ENCODE data around the gene SNX9. TPM values are rescaled to one million over a fixed set of nuclear protein-coding genes. Genes with fewer than 3 reads are reported as not detected.

Gene SNX9
- polyA plus RNA-seq, 2 of the 4 experiments (the other 2 are of a cell fraction) = 13.9 to 29.8 TPM

DNA sequence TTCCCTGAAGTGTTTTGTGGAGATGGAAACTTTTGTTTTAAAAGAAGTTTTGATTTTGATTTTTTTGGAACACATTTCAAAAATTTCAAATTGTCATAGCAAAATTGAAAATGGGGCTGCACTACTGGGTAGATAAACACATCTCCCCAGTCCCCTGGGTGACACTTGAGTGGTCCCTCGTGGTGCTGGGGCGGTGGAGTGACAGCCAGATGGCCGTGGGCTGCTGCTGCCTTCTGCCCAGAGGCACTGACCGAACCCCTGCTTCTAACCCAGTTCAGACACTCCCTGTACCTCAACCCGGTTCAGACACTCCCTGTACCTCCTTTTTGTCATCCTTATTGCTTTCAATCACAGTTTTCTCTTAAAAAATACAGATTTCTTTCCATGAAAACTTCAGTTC, 88.7 kb downstream of the SNX9 start:
- 85% methylated on average over 5 of the region's 5 CpGs for WGBS (ENCODE audit: missing lambda C conversion rate)
- no peaks in the 10 kb centered on the region for H3K9me3 ChIP-seq
- CTCF ChIA-PET = interaction anchor here (2.4 kb wide), 1 partner anchor 160 kb away, joined by 5 read pairs; no protein-coding TSS in a partner anchor
- FAIRE-seq = no peak
- no peak overlapping the region for H3K4me2 ChIP-seq
- no peak for DNase-seq (ENCODE audit: low read depth in 1 of 2, low spot score in 1 of 2)
- no peaks in the 10 kb centered on the region for H3K4me1 ChIP-seq
- TF ChIP-seq MYC (IDR thresholded peaks at IDR 0.05; ENCODE audit: borderline replicate concordance, low read length) = no peak
- TF ChIP-seq NPAS2 (CRISPR knock-in tag; IDR thresholded peaks at IDR 0.05; ENCODE audit: borderline replicate concordance) = no peak
- TF ChIP-seq SMC3 (IDR thresholded peaks at IDR 0.05) = no peak
- TF ChIP-seq MAZ (IDR thresholded peaks at IDR 0.05; ENCODE audit: borderline replicate concordance, low read depth, low read length) = no peak
- TF ChIP-seq RNF2 (IDR thresholded peaks at IDR 0.05; ENCODE audit: borderline replicate concordance, low read depth) = no peak
- TF ChIP-seq, protein P1, sequence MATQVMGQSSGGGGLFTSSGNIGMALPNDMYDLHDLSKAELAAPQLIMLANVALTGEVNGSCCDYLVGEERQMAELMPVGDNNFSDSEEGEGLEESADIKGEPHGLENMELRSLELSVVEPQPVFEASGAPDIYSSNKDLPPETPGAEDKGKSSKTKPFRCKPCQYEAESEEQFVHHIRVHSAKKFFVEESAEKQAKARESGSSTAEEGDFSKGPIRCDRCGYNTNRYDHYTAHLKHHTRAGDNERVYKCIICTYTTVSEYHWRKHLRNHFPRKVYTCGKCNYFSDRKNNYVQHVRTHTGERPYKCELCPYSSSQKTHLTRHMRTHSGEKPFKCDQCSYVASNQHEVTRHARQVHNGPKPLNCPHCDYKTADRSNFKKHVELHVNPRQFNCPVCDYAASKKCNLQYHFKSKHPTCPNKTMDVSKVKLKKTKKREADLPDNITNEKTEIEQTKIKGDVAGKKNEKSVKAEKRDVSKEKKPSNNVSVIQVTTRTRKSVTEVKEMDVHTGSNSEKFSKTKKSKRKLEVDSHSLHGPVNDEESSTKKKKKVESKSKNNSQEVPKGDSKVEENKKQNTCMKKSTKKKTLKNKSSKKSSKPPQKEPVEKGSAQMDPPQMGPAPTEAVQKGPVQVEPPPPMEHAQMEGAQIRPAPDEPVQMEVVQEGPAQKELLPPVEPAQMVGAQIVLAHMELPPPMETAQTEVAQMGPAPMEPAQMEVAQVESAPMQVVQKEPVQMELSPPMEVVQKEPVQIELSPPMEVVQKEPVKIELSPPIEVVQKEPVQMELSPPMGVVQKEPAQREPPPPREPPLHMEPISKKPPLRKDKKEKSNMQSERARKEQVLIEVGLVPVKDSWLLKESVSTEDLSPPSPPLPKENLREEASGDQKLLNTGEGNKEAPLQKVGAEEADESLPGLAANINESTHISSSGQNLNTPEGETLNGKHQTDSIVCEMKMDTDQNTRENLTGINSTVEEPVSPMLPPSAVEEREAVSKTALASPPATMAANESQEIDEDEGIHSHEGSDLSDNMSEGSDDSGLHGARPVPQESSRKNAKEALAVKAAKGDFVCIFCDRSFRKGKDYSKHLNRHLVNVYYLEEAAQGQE (IDR thresholded peaks at IDR 0.05) = no peak
- TF ChIP-seq ZFP36 (IDR thresholded peaks at IDR 0.05; ENCODE audit: borderline replicate concordance, partially characterized antibody) = no peak
- TF ChIP-seq ELK1 (IDR thresholded peaks at IDR 0.05; ENCODE audit: low read depth, low read length) = no peak
- TF ChIP-seq HEYL (CRISPR knock-in tag; IDR thresholded peaks at IDR 0.05) = no peak
- no peak overlapping the region for H3K4me3 ChIP-seq
- ATAC-seq = no peak
- no peak overlapping the region for H3K27ac ChIP-seq
- POLR2A ChIA-PET = no interaction called here

DNA sequence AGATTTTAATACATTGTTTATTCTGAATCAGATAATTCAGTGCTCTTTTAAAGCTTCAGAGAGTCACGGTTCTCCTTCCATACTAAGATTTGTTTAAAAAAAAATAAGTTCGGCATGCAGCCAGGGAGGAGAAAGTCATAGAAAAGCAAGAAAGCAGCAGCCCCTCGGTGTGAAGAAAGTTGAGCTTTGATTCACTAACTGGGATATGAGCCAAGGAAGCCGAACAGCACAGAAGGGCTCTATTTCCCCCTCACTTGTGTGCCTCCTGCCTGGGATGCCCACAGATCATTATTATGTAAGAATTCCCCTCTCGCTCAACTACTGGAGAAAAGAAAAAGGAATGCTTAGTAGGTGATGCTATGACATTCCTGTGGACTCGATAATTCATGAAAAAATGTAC, 89.3 kb downstream of the SNX9 start:
- 66% methylated on average over 6 of the region's 6 CpGs for WGBS (ENCODE audit: missing lambda C conversion rate)
- no peaks in the 10 kb centered on the region for H3K9me3 ChIP-seq
- POLR2A ChIA-PET = no interaction called here

More for the DNA sequence above, 89.3 kb downstream of the SNX9 start:
- Histone ChIP-seq H3K27ac (no peak overlapping the region), H3K4me1 (no peaks in the 10 kb centered on the region), H3K4me3 (no peak overlapping the region), H3K4me2 (no peak overlapping the region)
- CTCF ChIA-PET = interaction anchor here (2.4 kb wide), 1 partner anchor 160 kb away, joined by 5 read pairs; no protein-coding TSS in a partner anchor
- no peak for FAIRE-seq
- no peak for ATAC-seq
- DNase-seq (ENCODE audit: low read depth in 1 of 2, low spot score in 1 of 2) = no peak
- TF ChIP-seq RFX5 (IDR thresholded peaks at IDR 0.05) = no peak
- no peak for TF ChIP-seq HDAC2 (IDR thresholded peaks at IDR 0.05)
- TF ChIP-seq RARB (CRISPR knock-in tag; IDR thresholded peaks at IDR 0.05) = no peak
- TF ChIP-seq, protein P2, sequence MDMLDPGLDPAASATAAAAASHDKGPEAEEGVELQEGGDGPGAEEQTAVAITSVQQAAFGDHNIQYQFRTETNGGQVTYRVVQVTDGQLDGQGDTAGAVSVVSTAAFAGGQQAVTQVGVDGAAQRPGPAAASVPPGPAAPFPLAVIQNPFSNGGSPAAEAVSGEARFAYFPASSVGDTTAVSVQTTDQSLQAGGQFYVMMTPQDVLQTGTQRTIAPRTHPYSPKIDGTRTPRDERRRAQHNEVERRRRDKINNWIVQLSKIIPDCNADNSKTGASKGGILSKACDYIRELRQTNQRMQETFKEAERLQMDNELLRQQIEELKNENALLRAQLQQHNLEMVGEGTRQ (IDR thresholded peaks at IDR 0.05) = no peak
- no peak for TF ChIP-seq NR3C1 (IDR thresholded peaks at IDR 0.05)
- TF ChIP-seq CEBPB (IDR thresholded peaks at IDR 0.05) = no peak
- TF ChIP-seq ELK1 (IDR thresholded peaks at IDR 0.05; ENCODE audit: low read depth, low read length) = no peak
- no peak for TF ChIP-seq PBX3 (IDR thresholded peaks at IDR 0.05)
- no peak for TF ChIP-seq HOXB5 (CRISPR knock-in tag; IDR thresholded peaks at IDR 0.05)
- TF ChIP-seq EHF (CRISPR knock-in tag; IDR thresholded peaks at IDR 0.05) = no peak
- TF ChIP-seq FOSL2 (IDR thresholded peaks at IDR 0.05) = no peak
- no peak for TF ChIP-seq FOSL2 (CRISPR knock-in tag; IDR thresholded peaks at IDR 0.05)
- TF ChIP-seq HOXA7 (CRISPR knock-in tag; IDR thresholded peaks at IDR 0.05) = no peak
- TF ChIP-seq JUN (IDR thresholded peaks at IDR 0.05) = no peak
- no peak for TF ChIP-seq HEYL (CRISPR knock-in tag; IDR thresholded peaks at IDR 0.05)
- TF ChIP-seq FOXS1 (CRISPR knock-in tag; IDR thresholded peaks at IDR 0.05) = no peak
- TF ChIP-seq TFCP2L1 (CRISPR knock-in tag; IDR thresholded peaks at IDR 0.05) = no peak
- no peak for TF ChIP-seq RNF2 (IDR thresholded peaks at IDR 0.05; ENCODE audit: borderline replicate concordance, low read depth)
- TF ChIP-seq, protein P3, sequence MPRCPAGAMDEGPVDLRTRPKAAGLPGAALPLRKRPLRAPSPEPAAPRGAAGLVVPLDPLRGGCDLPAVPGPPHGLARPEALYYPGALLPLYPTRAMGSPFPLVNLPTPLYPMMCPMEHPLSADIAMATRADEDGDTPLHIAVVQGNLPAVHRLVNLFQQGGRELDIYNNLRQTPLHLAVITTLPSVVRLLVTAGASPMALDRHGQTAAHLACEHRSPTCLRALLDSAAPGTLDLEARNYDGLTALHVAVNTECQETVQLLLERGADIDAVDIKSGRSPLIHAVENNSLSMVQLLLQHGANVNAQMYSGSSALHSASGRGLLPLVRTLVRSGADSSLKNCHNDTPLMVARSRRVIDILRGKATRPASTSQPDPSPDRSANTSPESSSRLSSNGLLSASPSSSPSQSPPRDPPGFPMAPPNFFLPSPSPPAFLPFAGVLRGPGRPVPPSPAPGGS (IDR thresholded peaks at IDR 0.05) = no peak

All from A549 (cell line).